NK-92 (cell line): ENCODE measurements around the gene C19orf33.

Experiments used
- DNase-seq: peaks from one replicate; lab custom pipeline; 2025; ENCODE audit not compliant: unreplicated experiment; lab: John Stamatoyannopoulos, UW

C19orf33 gene

DNA sequence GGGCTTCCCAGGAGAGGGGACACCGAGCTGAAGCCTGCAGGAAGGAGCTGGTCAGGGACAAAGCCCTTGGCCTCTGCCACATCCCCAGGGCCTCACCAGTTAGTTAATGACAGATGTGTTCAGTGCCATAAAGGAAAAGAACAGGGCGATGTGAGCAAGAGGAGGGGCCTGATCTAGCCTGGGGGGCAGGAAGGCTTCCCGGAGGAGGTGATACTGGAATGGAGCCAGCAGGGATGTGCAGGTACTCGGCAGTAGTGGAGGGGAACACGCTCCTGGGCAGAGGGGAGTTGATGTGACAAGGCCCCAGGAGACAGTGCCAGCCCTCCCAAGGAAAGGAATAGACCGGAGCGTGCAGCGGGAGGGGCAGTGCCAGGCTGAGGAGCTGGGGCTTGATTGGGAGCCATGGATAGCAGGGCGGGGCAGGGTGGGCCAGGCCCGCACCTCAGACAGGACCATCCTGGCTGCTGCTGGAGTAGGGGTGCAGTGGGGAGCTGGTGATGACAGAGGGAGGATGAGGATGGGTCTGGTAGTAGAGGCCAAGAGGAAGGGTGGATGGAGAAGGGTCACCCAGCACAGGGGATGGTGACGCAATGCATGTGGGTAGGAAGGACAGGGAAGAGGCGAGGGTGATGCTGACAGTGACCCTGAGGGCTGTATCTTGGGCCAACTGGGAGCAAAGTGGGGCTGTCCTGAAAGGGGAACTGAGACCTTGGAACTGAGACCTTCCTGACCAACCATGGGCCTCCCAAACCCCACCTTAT is 4.1 kb downstream of the C19orf33 start:
- no peak for DNase-seq

DNA sequence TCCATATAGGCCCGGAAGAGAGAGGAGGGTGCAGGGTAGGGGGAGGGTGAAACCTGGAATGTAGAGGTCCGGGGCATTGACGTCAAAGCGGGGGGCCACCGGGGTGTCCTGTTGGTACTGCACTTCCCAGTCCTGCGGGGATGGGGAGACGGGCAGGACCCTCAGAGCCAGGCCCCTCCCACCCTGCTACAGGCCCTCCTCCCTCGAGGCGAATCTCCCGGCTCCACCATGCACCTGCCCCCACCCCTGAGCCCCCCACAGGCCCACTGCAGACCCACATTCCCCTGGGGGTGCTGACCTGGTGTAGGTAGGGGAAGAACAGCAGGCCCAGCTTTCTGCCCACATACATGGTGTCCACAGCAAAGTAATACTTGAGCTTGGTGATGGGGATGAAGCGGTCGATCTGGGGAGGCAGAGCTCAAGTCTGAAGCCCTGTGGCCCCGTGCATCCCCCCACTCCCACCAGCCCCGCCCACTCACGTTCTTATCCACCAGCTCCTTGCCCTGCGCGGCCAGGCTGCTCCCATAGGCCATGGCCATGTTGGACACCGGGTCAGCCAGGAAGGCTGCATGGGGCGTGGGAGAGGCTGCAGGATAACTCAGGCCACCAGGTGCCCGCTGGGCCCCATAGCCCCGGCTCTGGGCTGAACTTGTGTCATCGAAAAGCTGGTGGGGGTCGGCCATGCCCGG is 5.0 kb downstream of the C19orf33 start:
- DNase-seq = no peak

DNA sequence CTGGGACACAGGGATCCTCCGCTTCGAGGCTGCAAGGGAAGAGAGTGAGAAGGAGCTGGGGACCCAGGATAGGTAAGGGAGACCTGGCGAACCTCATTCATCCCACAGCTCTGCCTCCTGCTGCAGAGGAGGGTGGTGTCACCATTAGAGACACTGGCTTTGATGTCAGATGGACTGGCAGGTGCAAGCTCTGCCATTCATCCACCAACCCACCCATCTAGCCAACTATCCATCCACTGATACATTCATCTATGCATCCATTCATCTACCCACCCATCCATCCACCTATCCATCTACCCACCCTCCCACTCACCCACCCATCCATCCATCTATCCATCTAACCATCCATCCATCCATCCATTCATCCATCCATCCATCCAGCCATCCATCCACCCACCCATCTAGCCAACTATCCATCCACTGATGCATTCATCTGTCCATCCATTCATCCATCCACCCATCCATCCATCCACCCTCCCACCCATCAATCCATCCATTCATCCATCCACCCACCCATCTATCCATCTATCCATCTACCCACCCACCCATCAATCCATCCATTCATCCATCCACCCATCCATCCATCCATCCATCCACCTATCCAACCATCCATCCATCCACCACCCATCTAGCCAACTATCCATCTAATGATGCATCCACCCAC is 5.7 kb downstream of the C19orf33 start:
- no peak for DNase-seq

DNA sequence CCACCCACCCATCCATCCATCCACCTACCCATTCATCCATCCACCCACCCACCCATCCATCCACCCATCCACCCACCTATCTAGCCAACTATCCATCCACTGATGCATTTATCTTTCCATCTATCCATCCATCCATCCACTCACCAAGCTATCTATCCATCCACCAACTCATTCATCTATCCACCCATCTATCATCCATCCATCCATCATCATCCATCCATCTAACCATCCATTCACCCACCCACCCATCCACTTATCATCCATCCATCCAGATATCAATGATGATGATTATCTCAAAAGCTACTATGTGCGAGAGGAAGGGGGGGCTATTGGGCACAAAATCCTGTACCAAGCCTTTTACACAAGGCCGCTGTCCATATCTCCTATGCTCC is 6.2 kb downstream of the C19orf33 start:
- no peak for DNase-seq

DNA sequence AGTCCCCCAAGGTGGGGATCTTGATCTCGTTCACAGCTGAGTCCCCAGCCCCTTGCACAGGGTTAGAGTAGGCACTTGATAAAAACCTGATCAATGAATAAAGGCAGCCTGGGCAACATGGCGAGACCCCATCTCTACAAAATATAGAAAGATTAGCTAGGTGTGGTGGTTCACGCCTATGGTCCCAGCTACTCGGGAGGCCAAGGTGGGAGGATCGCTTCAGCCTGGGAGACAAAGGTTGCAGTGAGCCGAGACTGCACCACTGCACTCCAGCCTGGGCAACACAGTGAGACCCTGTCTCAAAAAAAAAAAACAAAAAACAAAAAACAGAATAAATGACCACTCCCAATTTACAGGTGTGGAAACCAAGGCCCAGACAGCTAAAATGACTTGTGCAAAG is 6.9 kb downstream of the C19orf33 start:
- DNase-seq = no peak

DNA sequence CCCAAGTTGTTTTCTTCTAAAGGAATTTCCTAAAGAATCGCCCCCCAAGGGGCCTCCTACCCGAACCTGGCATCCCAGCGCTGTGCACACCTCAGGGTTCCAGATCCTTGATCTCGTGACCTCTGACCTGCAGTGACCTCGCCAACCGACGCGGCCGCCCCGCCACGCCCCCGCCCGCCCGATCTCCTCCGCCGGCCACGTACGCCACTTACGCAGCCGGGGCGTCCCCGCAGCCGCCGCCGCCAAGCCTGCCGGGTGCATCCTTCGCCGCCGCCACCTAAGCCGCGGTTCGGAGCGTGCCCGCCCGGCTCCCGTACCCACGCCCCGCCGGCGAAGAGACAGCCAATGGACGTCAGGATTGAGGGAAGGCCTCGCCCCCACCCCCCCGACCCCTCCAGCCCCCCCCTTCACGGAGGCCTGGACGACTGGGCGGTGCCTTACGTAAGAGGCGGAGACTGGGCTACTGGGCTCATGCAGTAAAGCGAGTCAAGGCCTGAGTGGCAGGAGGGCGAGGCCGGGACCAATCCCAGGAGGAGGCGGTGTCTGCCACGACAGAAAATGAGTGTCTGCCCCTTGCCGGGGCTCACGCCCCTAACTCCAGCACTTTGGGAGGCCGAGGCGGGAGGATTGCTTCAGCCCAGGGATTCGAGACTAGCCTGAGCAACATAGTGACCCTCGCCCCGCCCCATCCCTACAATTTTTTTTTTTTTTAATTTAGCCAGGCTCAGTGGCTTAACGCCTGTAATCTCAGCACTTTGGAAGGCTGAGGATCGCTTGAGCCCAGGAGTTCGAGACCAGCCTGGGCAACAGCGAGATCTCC is 11.8 kb downstream of the C19orf33 start, which contains the start of gene YIF1B:
TSS of gene YIF1B (minus strand) at position 291 of the 820 bp plus-strand sequence. CDS start at position 261, 30 bp downstream.
- peak; percentile 80 for DNase-seq

DNA sequence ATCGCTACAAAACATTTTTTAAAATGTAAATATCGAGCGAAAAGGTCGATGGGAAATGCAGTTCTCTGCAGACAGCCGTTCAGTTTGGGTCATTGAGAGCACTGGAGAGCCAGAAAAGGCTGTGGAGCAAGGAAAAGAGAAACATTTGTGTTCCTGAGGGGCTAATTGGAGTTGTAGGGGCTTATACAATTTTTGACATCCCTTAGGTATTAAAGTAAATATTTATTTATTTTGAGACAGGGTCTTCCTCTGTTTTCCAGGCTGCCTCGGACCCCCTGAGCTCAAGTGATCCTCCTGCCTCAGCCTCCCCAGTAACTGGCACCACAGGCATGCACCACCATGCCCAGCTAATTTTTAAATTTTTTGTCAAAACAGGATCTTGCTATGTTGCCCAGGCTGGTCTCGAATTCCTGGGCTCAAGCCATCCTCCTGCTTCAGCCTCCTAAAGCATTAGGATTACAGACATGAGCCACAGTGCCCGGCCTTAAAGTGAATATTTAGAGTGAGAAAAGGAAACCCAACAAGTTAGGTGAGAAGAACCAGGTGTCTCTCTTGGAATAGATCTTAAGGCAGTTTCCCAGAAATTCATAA is 12.5 kb downstream of the C19orf33 start:
- DNase-seq = no peak

DNA sequence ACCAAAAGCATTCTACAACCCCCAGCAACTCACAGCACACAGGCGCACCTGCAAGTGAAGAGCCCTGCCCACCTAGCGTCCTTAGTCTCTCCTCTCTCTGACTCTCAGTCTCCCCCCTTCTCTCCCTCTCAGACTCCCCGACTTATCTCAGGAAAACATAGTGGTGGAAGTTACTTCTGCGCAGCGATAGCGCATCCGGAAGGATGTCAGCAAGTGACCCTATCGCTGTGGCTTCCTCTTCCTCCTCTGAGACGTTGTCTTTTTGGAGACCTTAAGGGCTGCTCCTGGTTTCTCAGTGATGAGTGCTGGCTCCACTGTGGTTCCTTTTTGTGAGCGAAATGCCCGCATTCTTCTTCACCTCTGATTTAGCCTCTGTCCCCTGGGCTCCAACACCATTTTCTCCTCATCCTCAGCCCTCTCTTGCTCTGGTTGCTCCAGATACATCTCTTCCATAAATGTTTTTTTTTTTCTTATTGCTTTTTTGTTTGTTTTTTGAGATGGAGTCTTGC is 13.1 kb downstream of the C19orf33 start:
- DNase-seq = no peak

DNA sequence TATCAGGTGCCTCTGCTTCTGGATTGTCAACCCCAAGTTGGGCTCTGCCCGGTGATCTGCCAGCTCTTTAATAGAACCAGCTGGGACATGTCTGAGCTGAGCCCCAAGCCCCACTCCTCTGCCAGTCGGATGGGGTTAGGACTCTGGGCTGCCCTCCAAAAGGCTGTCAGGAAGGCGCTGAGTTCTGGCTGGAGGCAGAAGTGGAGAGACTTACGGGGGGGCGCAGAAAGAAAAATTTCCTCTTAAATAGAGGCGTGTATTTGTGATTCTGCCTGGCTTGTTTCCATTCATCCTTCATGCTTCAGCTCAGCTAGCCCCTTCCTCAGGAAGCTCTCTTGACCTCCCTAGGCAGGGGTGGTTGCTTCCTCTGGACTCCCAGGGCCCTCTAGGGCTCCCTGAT is 14.6 kb downstream of the C19orf33 start:
- no peak for DNase-seq

DNA sequence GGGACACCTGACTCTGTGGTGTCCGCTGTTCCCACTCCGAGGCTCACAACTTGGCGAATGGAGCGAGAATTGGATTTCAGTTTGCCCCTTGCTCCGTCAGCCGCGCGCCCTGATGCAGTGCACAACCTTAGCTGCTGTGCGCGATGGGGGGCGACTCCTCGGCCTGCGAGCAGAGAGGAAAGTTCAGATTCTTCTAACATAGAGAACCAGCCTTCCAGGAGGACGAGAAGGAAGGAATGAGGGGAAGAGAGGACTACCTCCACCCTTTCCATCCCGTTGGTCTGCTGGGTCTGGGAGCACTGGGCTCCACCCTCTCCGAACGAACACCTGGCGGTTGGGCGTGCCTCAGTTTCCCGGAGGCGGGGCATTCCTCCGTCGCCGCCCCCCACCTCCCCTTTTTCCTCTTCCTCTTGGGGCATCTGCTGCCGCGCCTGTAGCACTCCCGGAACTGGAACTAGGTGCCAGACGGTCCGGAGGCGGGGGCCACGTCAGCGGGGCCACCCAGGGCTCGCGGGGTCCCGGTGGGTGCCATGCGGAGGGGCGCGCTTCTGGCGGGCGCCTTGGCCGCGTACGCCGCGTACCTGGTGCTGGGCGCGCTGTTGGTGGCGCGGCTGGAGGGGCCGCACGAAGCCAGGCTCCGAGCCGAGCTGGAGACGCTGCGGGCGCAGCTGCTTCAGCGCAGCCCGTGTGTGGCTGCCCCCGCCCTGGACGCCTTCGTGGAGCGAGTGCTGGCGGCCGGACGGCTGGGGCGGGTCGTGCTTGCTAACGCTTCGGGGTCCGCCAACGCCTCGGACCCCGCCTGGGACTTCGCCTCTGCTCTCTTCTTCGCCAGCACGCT is 15.6 kb downstream of the C19orf33 start, which contains the start of gene KCNK6:
TSS of gene KCNK6 (plus strand) at position 425 of the 838 bp plus-strand sequence. CDS start at position 531, 106 bp downstream.
- no peak for DNase-seq

DNA sequence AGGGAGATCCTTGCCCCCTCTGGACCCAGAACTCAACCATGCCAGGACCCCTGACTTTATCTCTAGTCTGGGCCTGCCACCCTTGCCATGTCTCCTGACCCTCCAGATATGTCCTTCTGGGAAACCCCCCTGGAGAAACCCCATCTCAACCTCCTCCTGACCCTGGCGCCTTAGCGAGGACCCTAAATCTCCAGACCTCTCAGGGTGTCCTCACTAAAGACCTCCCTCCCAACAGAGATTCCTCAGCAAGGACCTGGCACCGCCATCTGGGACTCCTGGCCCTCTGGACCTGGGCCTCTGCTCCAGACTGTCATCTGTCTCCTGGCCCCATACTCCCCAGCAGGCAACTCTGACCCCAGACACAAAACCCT is 16.9 kb downstream of the C19orf33 start:
- no peak for DNase-seq

DNA sequence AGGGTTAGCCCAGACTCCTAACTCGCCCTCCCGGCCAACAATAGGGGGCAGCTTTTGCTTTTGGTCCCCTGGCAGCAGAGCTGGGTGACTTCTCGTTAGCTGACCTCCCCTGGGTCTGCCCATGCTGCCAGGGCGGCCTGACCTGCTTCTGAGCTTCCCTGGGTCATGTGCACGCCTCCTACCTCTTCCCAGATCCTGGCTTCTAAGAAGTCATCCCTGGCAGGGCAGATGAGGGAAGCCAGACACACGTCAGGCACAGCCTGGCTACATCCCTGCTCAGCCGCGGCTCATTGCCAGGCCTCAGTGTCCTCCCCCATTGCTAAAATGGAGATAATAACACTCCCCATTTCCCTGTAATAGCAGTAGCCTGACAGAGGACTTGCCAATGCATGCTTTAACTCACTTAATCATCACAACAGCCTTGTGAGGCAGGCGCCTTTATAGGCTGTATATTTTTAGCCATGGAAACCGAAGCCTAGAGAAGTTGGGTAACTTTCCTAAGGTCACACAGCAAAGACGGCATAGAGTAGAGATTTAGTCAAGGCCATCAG is 17.7 kb downstream of the C19orf33 start:
- DNase-seq = no peak

DNA sequence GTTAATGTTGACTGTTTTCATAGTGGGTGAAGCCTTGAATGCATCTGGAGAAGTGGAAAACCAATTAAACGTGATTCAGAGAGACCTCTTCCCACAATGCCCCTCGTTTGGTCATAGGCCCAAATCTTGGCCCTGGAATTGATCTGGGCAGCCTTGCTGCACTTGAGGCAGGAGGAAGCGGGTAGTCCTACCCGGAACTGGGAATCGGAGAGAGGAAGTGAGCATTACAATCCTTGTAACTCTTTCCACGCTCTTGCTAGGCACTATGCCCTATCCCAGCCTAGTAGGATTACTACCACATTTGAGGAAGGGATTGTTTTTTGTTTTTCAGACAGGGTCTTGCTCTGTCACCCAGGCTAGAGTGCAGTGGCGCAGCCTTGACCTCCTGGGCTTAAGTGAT is 19.2 kb downstream of the C19orf33 start:
- no peak for DNase-seq

DNA sequence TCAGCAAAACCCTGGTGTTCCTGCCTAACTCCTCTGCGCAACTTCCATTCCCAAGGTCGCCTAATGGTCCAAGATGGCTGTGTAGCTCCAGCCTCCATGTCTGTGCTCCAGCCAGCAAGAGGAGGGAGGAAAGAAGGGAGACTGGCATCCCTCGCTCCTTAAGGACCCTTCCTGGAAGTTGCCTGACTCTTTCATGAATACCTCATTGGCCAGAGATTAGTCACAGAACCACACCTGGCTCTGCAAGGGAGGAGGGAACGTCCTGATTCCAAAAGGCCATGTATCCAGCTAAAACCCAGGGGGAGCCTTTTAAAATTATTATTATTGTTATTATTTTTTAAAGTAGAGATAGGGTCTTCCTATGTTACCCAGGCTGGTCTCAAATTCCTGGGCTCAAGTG is 20.4 kb downstream of the C19orf33 start:
- DNase-seq = no peak

DNA sequence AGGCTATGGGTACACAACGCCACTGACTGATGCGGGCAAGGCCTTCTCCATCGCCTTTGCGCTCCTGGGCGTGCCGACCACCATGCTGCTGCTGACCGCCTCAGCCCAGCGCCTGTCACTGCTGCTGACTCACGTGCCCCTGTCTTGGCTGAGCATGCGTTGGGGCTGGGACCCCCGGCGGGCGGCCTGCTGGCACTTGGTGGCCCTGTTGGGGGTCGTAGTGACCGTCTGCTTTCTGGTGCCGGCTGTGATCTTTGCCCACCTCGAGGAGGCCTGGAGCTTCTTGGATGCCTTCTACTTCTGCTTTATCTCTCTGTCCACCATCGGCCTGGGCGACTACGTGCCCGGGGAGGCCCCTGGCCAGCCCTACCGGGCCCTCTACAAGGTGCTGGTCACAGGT is 22.5 kb downstream of the C19orf33 start:
- DNase-seq = no peak

DNA sequence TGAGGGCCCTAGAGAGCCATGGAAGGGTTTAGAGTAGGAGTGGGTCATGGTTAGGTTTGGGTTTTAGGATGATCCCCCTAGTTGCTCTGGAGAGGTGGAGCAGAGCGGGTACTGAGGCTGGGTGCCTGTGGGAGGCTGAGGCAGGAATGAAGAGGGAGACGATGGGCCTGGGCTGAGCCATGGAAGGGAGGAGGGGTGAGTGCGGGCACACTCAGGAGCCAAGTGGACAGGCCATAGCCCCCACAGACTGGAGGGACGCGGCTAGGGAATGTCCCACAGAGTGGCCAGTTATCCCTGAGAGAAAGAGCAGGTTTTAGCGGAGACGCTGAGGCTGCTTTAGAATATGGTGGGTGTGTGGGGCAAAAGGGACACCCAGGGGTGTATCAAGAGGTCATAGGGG is 25.6 kb downstream of the C19orf33 start:
- DNase-seq = no peak

DNA sequence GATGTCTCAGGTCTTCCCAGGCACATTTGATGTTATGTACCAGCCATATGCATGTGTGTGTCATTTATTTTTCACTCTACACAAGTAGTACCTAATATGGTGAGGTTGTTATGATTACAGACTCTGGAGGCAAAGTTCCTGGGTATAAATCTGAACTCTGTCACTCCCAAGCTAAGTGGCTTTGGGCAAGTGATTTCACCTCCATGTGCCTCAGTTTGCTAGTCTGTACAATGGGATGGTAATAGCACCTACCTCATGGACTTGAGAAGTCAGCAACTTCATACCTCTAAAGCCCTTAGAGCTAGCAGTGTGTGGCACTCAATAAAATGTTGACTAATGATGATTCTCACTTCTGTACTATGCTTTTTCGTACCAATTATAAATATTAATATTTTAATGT is 27.7 kb downstream of the C19orf33 start:
- DNase-seq = no peak

DNA sequence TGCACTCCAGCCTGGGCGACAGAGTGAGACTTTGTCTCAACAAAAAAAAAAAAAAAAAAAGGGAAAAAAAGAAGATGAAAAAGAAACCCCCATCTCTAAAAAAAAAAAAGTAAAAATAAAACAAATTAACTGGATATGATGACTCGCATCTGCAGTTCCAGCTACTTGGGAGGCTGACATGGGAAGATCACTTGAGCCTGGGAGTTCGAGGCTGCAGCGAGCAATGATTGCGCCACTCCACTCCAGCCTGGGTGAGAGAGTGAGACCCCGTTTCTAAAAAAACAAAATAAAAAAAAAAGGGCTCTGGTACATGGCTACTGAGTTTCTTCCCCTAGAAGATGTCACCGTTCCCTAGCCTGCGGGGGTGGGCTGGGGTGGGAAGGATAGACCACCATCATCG is 29.2 kb downstream of the C19orf33 start:
- no peak for DNase-seq

DNA sequence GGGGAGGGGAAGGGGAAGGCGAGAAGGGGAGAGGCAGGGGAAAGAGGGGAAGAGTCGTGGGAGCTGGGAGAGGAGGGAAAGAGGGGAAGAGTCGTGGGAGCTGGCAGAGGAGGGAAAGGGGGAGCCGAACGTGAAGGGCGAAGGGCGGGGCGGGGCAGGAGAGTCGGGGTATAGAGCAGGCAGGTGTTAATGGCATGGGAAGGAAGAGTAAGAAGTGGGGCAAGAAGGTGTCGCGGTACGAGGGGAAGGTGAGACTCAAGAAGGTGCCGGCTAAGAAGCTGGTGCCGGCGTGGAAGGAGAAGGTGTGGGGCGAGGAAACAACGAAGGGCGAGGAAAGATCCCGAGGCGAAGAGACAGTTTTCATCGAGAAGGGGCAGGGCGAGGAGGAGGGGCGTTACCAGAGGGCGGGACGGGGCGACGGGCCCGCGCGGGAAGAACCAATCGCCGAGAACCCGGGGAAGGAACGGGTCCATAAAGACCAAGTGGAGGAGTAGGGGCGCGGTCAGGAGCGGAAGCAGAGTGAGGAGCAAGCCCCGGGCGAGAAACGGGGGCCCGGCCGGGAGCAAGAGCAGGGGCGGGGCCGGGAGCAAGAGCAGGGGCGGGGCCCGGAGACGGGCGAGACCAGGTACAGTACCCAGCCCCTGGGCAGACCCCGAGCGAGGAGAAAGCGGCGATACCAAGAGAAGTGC is 32.0 kb downstream of the C19orf33 start:
- DNase-seq = peak; percentile 74
